Lung microvascular endothelial cell (primary cell): ENCODE data around the gene TSR1. TPM values are rescaled to one million over a fixed set of nuclear protein-coding genes. Genes with fewer than 3 reads are reported as not detected.

Source experiments
- DNase-seq, 2 donors: peaks; one replicate each; pipeline versions ENCODE4 v3.0.0 to v3.0.0-alpha.2; 2010; ENCODE audit warnings: low read depth in 2 of 2
- total RNA-seq: library from RNA; depleted of rRNA; stranded (reverse); fragments of >200 nt; gene quantifications from 2 replicates; pipeline ENCODE4 v1.2.1, GENCODE V29; 2014

Gene TSR1
- 27.7 and 34.1 TPM in 2 replicates for total RNA-seq

DNA sequence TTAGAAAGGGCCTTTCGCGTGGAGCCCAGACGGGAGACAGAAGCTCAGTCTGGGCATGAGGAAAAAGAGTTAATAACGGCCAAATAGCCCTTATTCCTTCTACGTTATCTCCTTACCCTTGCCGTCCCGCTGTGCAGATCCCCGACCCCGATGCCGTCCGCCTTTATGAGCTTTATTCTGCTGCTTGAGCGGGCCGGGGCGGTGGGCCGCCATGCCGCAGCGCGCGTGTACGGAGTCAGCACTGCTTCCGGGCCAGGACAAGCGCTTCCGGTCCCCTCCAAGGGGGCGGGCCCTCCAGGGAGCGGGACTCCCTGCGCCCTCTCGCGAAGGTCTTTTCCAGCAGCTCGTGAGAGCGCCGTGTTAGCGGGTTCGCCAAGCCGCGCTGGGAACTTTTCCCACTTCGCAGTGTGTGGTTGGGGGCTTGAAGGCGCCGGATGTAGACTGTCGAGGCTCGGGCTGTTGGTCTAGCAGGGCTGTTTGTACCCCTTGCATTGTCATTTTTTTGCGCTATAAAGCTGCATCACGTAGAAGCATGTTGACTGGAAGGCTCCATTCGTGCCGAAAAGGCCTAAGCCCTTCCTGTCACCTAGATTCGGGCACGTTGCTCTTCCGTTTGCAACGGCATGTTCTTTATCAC lies at the start of gene TSR1:
Gene TSR1 (minus strand): TSS at position 243 of the 637 bp plus-strand sequence. CDS start 30 bp downstream, at position 213.
- DNase-seq: peak; percentile 92 to 94

DNA sequence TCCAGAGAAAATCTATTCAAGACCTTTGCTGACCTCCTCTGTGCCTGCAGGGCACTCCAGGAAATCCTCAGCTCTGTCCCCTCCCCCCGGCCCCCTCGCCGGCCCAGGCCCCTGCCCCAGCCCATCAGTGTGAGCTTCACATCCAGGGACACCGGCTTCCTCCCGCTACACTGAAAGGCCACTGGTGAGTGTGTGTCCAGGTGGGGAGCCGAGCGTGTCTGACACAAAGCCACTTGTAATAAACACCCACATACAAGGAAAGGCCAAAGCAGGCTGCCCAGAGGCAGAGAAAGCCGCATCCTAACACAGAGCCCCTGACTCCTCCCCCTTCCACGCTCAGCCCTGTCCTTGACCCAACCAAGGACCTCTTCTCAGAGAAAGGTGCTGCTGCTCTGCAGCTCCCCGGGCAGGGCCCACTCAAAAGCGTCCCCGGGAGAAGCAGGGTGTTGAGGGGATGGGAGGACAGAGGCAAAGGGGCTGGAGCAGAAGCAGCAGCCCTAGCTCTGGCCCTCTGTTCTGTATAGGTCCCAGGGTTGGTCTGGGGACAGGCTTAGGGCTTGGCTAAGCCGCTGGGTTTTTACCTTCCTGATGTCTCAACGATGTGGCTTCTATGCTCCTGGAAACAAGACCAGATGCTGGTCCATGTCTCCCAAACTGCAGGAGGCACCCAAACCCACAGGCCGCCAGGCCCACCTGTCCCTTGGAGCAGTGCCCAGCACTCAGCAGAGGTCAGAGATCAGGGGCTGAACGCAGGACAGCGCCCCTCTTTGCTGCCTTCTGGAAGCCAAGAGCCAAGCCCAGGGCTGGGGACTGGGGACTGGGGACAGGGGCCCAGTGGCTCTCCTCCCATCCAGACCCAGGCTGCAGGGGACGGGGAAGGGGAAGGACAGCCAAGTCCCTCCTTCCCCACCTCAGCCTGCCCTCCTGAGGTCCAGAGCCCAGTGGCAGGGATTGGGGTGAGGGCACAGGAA lies 49.3 kb upstream of the TSR1 start:
- DNase-seq: no peak

- DNase-seq: no peak
These were observed 48.3 kb upstream of the TSR1 start for GRCh38 chr17:2384439-2385127.

GRCh38 chr17:2383628-2384167 lies 47.4 kb upstream of the TSR1 start:
- no peak for DNase-seq

DNA sequence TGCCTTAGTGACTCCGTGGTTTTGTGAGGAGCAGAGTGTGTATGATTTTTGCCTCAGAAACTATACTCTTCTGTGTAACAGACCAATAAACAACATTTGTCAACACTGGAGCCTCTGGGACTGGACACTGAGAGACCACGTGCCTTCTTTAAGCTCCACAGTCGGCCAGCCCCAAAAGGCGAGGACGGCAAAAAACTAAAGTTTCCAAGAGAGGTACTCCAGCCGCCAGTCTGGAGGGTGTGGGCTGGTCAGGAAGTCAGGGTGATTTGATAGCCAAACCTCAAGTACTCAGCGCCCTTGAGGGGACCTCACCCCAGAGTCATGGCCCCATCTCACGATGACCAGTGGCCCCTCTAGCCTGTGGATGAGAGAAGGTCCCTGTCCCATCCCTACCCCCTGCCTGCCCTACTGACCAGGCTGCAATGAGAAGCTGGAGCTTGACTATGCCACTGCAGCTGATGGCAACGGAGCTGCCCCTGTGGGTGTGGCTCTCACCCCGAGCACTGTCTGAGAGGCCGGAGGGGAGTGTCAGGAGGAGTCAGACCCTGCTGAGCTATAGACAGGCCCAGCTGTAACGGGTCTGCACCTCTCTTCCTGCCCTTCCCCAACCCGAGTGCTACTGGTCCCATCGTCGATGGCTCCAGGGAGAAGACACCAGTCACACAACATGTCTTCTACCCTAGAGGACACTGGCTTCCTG lies 44.8 kb upstream of the TSR1 start:
- DNase-seq: no peak

DNA sequence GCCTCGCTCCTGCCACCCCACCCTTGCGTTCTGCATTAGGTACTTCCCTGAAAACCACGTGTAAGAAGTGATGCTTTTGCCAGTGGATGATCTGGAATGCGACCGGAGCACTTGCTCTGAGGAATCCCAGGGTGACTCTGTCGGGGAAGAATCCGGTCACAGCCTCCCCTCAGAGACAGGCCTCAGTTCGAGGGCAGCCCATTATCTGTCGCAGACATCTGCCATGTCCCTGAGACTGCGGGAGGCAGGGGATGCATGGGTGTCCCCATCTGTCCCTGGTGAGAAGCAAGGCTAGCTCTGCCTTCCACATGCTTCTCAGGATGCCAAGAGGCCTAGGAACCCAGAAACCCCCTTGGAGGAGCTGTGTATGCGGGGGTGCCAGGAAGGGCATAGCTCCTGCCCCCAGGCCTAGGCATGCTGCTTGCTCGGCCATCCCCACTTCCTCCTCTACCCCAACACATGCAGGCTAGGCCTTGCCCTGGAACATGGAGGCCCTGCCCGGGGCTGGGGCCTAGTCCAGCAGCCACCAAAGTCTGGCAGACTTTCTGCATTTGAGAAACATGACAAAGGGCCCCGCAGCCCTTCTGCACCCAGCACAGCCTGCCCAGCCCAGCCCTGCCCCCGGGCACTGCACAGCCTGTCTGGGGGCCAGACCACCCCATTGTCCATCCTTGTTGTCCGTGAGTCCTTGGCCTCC lies 44.1 kb upstream of the TSR1 start:
- DNase-seq: no peak

- DNase-seq: no peak
These were observed 43.4 kb upstream of the TSR1 start for GRCh38 chr17:2379489-2380225.

DNA sequence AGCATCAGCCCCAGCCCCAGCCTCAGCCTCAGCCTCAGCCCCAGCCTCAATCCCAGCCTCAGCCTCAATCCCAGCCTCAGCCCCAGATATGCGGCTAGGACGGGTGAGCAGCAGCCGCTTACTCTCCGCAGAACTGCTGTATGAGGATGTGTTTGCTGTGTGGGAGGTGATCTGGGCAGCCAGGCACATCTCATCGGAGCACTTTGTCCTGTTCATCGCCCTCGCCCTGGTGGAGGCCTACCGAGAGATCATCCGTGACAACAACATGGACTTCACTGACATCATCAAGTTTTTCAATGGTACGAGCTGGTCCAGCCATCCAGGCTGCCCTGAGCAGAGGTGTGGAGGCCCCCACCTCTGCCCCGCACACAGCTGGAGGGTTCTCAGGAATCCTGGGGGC lies 42.6 kb upstream of the TSR1 start:
- no peak for DNase-seq

- DNase-seq: no peak
These were observed 41.4 kb upstream of the TSR1 start for GRCh38 chr17:2377659-2378058.

DNA sequence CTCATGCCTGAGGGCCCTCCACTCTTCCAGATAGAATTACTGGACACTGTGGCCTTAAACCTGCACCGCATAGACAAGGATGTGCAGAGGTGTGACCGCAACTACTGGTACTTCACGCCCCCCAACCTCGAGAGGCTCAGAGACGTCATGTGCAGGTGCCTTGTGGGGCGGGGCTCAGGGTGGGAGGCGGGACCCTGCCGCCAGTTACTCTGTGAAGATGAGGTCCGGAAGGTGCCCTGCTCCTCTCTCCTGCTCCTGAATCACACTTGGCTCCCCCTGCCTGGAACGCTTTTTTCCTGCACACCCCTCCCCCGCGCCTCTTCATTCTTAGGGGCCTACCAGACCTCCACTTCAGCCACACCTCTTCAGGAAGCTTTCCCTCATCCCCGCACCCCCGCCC lies 39.9 kb upstream of the TSR1 start:
- DNase-seq: no peak

GRCh38 chr17:2375406-2375805 lies 39.1 kb upstream of the TSR1 start:
- no peak for DNase-seq

DNA sequence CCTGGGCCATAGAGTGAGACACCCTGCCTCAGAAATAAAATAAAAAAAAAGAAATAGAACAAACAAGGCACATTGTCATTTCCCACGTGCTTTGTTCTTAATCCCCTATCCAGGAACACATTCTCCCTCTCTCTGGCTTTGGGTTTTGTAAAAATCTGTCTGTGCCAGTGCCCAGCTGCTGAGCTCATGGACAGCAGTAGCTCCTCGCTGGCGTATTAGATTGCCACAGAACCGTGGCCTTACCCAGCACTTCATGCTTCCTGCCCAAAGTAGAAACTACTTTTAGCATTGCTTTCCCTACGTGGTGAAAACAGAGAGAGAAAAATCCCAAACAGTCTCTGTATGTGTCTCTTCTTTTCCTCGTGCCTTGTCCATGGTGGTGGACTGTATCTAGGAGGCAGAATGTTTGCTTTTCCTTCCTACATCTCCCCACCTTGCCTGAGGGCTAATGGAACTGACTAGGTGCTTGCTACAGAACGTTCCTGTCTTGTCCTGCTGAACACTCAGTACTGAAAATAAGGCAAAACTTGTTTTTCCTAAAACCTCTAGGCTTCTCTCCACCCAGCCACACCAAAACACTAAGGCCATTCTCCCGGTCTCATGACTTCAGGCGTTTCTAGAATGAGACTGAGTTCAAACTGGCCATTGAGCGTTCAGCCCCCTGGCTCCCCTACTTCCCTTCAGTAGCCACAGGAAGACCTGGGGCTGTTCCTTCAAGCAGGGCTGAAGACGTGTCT lies 38.5 kb upstream of the TSR1 start:
- DNase-seq: no peak

DNA sequence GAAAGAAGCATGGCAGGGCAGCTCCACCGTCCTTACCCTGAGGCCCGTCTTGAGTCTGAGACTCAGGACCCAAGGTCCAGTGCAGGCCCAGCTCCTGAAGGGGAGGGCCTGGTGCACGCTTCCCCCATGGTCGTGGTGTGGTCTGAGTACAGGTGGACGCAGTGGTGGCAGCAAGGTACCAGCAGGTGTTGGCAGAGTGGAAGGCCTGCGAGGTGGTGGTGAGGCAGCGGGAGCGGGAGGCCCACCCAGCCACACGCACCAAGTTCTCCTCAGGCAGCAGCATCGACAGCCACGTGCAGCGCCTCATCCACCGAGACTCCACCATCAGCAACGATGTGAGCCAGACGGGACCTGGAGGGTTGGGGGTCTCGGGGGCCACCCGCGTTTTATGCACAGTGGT lies 36.9 kb upstream of the TSR1 start:
- DNase-seq: no peak

DNA sequence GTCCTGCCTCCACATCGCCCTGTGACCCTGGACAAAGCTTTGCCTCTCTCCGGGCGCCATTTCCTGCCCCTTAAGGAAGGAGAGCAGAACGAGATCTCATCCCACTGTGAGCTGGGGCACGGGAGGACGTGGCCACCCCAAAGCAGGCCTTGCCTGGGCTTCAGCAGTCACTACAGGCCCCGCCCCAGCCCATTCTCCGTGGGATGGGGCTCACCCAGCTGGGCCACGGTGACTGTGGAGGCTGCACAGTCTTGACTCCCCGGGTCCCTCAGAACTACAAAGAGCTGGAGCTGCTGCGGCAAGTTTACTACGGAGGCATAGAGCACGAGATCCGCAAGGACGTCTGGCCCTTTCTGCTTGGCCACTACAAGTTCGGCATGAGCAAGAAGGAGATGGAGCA lies 36.4 kb upstream of the TSR1 start:
- DNase-seq: no peak

DNA sequence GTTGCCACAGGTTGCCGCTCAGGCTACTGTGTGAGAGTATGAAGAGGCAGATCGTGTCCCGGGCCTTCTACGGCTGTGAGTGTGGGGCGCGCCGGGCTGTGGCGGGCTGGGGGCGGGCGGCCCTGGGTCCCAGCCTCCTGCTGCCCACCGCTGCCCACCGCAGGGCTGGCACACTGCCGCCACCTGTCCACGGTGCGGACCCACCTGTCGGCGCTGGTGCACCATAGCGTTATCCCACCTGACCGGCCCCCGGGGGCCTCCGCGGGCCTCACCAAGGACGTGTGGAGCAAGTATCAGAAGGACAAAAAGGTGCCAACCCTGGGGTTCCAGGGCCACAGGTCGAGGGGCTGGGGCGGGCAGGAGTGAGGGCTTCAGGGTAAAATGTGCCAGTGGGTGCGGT lies 35.9 kb upstream of the TSR1 start:
- DNase-seq: no peak

DNA sequence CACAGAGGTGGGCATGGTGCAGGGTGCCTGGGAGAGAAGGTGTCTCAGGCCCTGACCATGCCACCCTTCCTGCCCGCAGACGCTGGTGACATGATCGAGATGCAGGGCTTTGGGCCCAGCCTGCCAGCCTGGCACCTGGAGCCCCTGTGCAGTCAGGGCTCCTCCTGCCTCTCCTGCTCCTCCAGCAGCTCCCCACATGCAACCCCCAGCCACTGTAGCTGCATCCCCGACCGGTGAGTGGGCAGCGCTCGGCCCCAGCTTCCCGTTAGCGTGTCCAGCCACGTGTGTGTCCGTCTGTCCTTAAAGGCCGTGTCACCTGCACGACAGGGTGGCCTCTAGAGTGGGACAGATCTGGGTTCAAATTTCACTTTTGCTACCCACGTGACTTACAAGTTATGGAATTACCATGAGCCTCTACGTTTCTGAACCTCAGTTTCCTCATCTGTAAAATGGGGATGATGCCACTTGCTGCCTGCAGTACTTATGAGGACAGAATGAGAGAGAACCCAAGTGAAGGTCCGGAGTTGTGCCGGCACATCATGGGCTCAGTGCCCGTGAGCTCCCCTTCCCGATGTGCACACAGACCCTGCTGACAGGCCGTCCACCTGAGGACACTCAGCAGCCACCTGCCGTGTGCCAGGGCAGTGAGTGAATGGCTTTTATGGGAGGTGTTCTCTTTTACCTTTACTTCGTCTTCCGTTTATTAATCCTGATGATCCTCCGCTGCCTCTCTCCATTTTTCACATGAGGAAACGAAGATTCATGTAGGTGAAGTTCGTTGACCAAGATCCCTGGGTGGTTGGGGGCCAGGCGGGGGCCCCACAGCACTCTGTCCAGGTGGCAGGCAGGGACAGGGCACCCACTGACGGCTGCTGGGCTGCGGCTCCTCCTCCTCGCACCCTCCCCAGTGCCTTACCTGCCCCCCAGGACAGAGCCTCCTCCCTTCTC lies 35.2 kb upstream of the TSR1 start:
- no peak for DNase-seq

GRCh38 chr17:2370211-2370589 lies 33.9 kb upstream of the TSR1 start:
- DNase-seq: no peak

DNA sequence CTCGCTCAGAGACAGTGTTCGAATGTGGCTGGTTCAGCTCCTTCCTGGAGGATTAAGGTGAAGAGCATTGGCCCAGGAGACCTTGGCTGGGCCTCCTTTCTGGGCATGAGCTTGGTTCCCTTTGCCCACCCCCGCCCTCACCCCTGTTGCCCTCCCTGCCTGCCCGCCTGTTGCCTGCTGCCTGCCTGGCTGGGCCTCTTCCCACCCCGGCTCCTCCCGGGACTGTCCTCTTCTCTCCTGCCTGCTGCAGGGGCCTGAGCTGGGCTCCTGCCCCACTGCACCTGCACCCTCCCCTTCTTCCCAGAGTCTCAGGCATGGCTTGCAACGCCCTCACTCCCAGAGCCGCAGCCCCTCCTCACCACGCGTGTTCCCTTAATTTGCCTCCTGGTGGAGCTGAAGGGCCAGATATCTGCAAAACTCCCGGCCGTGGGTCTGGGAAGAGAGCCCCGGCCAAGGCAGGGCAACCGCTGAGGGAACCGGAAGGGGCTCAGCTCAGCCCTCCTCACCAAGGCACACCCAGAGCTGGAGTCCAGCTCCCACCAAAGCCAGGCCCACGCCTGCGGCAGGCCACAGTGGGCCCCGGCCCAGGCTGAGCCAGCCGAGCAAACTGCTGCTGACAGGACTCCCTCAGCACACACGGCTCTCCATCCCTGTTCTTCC lies 33.4 kb upstream of the TSR1 start:
- DNase-seq: no peak
